GM18505 (cell line): Measurements from ENCODE around the gene MPV17L2.

Source experiments
- ATAC-seq: cut with Tn5 transposase; IDR thresholded peaks from one replicate; pipeline ENCODE4 v1.9.1; 2021; ENCODE audit not compliant: unreplicated experiment
- POLR2A ChIP-seq: IDR thresholded peaks from 4 replicates; pipeline ENCODE4 v1.6.1; 2011; ENCODE audit warnings: borderline replicate concordance; ENCODE audit not compliant: insufficient read depth, insufficient read length; ENCODE audit errors: extremely low read depth

The MPV17L2 gene

GRCh38 chr19:18225702-18226468 is 32.9 kb downstream of the MPV17L2 start, which contains the start of gene PDE4C:
Gene PDE4C, minus strand, starts transcription at chr19:18226438. Its CDS starts 23 bp downstream, at chr19:18226415.
- no peak for ATAC-seq
- TF ChIP-seq POLR2A = no peak

- no peak for ATAC-seq
Measured at GRCh38 chr19:18226956-18227780, 34.1 kb downstream of the MPV17L2 start.

GRCh38 chr19:18227781-18228271 is 34.8 kb downstream of the MPV17L2 start:
- no peak for ATAC-seq
- no peak for TF ChIP-seq POLR2A

More at GRCh38 chr19:18226956-18227780, 34.1 kb downstream of the MPV17L2 start:
- TF ChIP-seq POLR2A = no peak

- no peak for ATAC-seq
- TF ChIP-seq POLR2A = no peak
Measured at GRCh38 chr19:18229474-18229873, 36.5 kb downstream of the MPV17L2 start.

- TF ChIP-seq POLR2A = no peak
- no peak for ATAC-seq
Measured at GRCh38 chr19:18229915-18230314, 36.9 kb downstream of the MPV17L2 start.

GRCh38 chr19:18230941-18231734 is 38.1 kb downstream of the MPV17L2 start:
- no peak for ATAC-seq
- no peak for TF ChIP-seq POLR2A

- ATAC-seq = no peak
- no peak for TF ChIP-seq POLR2A
Measured at GRCh38 chr19:18231775-18232174, 38.8 kb downstream of the MPV17L2 start.

GRCh38 chr19:18232540-18233223 is 39.7 kb downstream of the MPV17L2 start:
- no peak for ATAC-seq
- no peak for TF ChIP-seq POLR2A

GRCh38 chr19:18233224-18233825 is 40.3 kb downstream of the MPV17L2 start:
- ATAC-seq = no peak

GRCh38 chr19:18234194-18234593 is 41.2 kb downstream of the MPV17L2 start:
- no peak for ATAC-seq
- no peak for TF ChIP-seq POLR2A

More at GRCh38 chr19:18233224-18233825, 40.3 kb downstream of the MPV17L2 start:
- TF ChIP-seq POLR2A = no peak

- no peak for TF ChIP-seq POLR2A
Measured at GRCh38 chr19:18239303-18239702, 46.3 kb downstream of the MPV17L2 start.

GRCh38 chr19:18245297-18245696 is 52.3 kb downstream of the MPV17L2 start:
- TF ChIP-seq POLR2A = no peak
- no peak for ATAC-seq

More at GRCh38 chr19:18239303-18239702, 46.3 kb downstream of the MPV17L2 start:
- no peak for ATAC-seq
